HCT116 (cell line): ENCODE data around the gene RNF4. TPM values are rescaled to one million over a fixed set of nuclear protein-coding genes. Genes with fewer than 3 reads are reported as not detected.

Source experiments
- ATAC-seq: fragments of 200-7000 bp; cut with Tn5 transposase; 2 replicates; pipeline ENCODE4 v1.9.1; 2020; ENCODE audit warnings: mild to moderate bottlenecking, moderate library complexity
- BruUV-seq: library from RNA; stranded (reverse); fragments of 400-500 nt; replicated peaks from 2 replicates; lab custom pipeline; 2021; lab: Mats Ljungman, UMichigan
- CTCF ChIA-PET: fragments of 300-600 bp; sonication (Branson Sonifier 250); formaldehyde crosslinking; loops from one replicate; lab custom pipeline; 2021; ENCODE audit warnings: antibody characterized with exemption; lab: Charles Lee
- POLR2A ChIA-PET: fragments of 300-600, 350-600 bp; sonication (Branson Sonifier 250); formaldehyde crosslinking; loops from one replicate; lab custom pipeline; 2021; ENCODE audit warnings: antibody characterized with exemption; lab: Charles Lee
- RAD21 ChIA-PET, 2 experiments: fragments of 300-600 bp; sonication (Branson Sonifier 250); formaldehyde crosslinking; loops; one replicate each; lab custom pipeline; 2023; ENCODE audit warnings: low total read pairs in 2 of 2; ENCODE audit not compliant: uncharacterized antibody in 2 of 2, unreplicated experiment in 2 of 2, low non-redundant PET in 1 of 2; lab: Charles Lee
- DNase-seq: peaks from one replicate; pipeline ENCODE4 v3.0.0-alpha.2; 2010; ENCODE audit warnings: low read depth, low spot score
- H2AFZ ChIP-seq: fragments of 200-600 bp; shearing (Covaris generic), sonication (generic); 2 replicates; pipeline ENCODE4 v1.6.1; 2017; ENCODE audit warnings: low read depth, mixed run types, mixed read lengths, antibody characterized with exemption, low read length; ENCODE audit not compliant: poor library complexity, severe bottlenecking
- H3K27ac ChIP-seq: 2 replicates; pipeline ENCODE4 v1.5.1; 2012; ENCODE audit warnings: low read depth, low read length
- H3K27me3 ChIP-seq: fragments of 200-600 bp; sonication (generic); 2 replicates; pipeline ENCODE4 v1.6.1; 2016; ENCODE audit warnings: mixed run types, low read length, mixed read lengths; ENCODE audit not compliant: insufficient read depth
- H3K36me3 ChIP-seq, 2 experiments: fragments of 200-500 bp in 1 of 2; fragments of 200-600 bp in 1 of 2; sonication (Bioruptor generic) in 1 of 2; sonication (generic) in 1 of 2; 2 replicates each; pipeline versions ENCODE4 v1.5.1 to v1.6.1; 2014 to 2016; ENCODE audit warnings: low read length in 2 of 2, inconsistent platforms in 1 of 2, mixed read lengths in 1 of 2, mixed run types in 1 of 2; ENCODE audit not compliant: insufficient read depth in 2 of 2, control insufficient read depth in 1 of 2
- H3K4me1 ChIP-seq, 2 experiments: fragments of 200-600 bp in 1 of 2; sonication (generic) in 1 of 2; 2 replicates each; pipeline versions ENCODE4 v1.5.1 to v1.6.1; 2012 to 2017; ENCODE audit warnings: low read length in 2 of 2, inconsistent platforms in 1 of 2, mild to moderate bottlenecking in 1 of 2, mixed read lengths in 1 of 2, mixed run types in 1 of 2, moderate library complexity in 1 of 2; ENCODE audit not compliant: insufficient read depth in 2 of 2, control insufficient read depth in 1 of 2
- H3K4me2 ChIP-seq: fragments of 200-600 bp; sonication (generic); 2 replicates; pipeline ENCODE4 v1.6.1; 2017; ENCODE audit warnings: mixed run types, low read length, mixed read lengths
- H3K4me3 ChIP-seq, 2 experiments: fragments of 200-600 bp in 1 of 2; sonication (generic) in 1 of 2; replicated peaks in 1 of 2; 2 replicates each; pipeline ENCODE4 v1.5.1; 2011 to 2016; ENCODE audit warnings: low read length in 2 of 2, control low read depth in 1 of 2, low read depth in 1 of 2, mild to moderate bottlenecking in 1 of 2, mixed read lengths in 1 of 2, mixed run types in 1 of 2
- H3K79me2 ChIP-seq: fragments of 200-600 bp; sonication (generic); 2 replicates; pipeline ENCODE4 v1.6.1; 2017; ENCODE audit warnings: mild to moderate bottlenecking, mixed run types, low read length, moderate library complexity, mixed read lengths; ENCODE audit not compliant: insufficient read depth
- H3K9ac ChIP-seq: fragments of 200-600 bp; sonication (generic); 2 replicates; pipeline ENCODE4 v1.6.1; 2016; ENCODE audit warnings: low read length, mixed read lengths
- H3K9me2 ChIP-seq: fragments of 200-600 bp; sonication (generic), shearing (Covaris generic); 2 replicates; pipeline ENCODE4 v1.6.1; 2017; ENCODE audit warnings: mixed run types, mild to moderate bottlenecking, moderate library complexity; ENCODE audit not compliant: insufficient read depth
- H3K9me3 ChIP-seq, 2 experiments: fragments of 200-500 bp in 1 of 2; fragments of 200-600 bp in 1 of 2; sonication (Bioruptor generic) in 1 of 2; sonication (generic) in 1 of 2; 2 replicates each; pipeline ENCODE4 v1.6.1; 2014 to 2017; ENCODE audit warnings: low read length in 2 of 2, mixed read lengths in 2 of 2, inconsistent platforms in 1 of 2, low read depth in 1 of 2, mild to moderate bottlenecking in 1 of 2, mixed run types in 1 of 2, moderate library complexity in 1 of 2; ENCODE audit not compliant: control insufficient read depth in 1 of 2, insufficient read depth in 1 of 2
- H4K20me1 ChIP-seq: fragments of 200-600 bp; sonication (generic), shearing (Covaris generic); 2 replicates; pipeline ENCODE4 v1.6.1; 2017; ENCODE audit warnings: mixed run types, mild to moderate bottlenecking, moderate library complexity; ENCODE audit not compliant: insufficient read depth
- ATF3 ChIP-seq: IDR thresholded peaks from 2 replicates; pipeline ENCODE4 v1.6.1; 2012
- EGR1 ChIP-seq: IDR thresholded peaks from 2 replicates; pipeline ENCODE4 v1.6.1; 2012; ENCODE audit warnings: low read depth
- ELF1 ChIP-seq: IDR thresholded peaks from 2 replicates; pipeline ENCODE4 v1.6.1; 2012; ENCODE audit warnings: low read depth, borderline replicate concordance
- EZH2 ChIP-seq: fragments of 200-600 bp; sonication (generic); IDR thresholded peaks from 2 replicates; pipeline ENCODE4 v1.6.1; 2017; ENCODE audit warnings: antibody characterized with exemption, mixed run types
- EZH2phosphoT487 ChIP-seq: fragments of 200-600 bp; IDR thresholded peaks from 2 replicates; pipeline ENCODE4 v1.6.1; 2018; ENCODE audit warnings: antibody characterized with exemption, borderline replicate concordance
- FOSL1 ChIP-seq: IDR thresholded peaks from 2 replicates; pipeline ENCODE4 v1.6.1; 2012; ENCODE audit warnings: low read depth
- MAX ChIP-seq: IDR thresholded peaks from 2 replicates; pipeline ENCODE4 v1.6.1; 2012
- POLR2A ChIP-seq: IDR thresholded peaks from 2 replicates; pipeline ENCODE4 v1.7.0; 2011; ENCODE audit warnings: borderline replicate concordance; ENCODE audit not compliant: insufficient read depth, insufficient read length; ENCODE audit errors: extremely low read depth
- POLR2AphosphoS5 ChIP-seq: IDR thresholded peaks from 2 replicates; pipeline ENCODE4 v1.6.1; 2011; ENCODE audit warnings: mild to moderate bottlenecking, low read depth, low read length, moderate library complexity
- REST ChIP-seq: IDR thresholded peaks from 2 replicates; pipeline ENCODE4 v1.6.1; 2012; ENCODE audit warnings: low read depth
- SIN3A ChIP-seq: IDR thresholded peaks from 2 replicates; pipeline ENCODE4 v1.6.1; 2012; ENCODE audit warnings: low read depth
- SP1 ChIP-seq: IDR thresholded peaks from 2 replicates; pipeline ENCODE4 v1.6.1; 2012; ENCODE audit warnings: low read depth
- SRF ChIP-seq: IDR thresholded peaks from 2 replicates; pipeline ENCODE4 v1.6.1; 2012; ENCODE audit warnings: low read depth
- TCF7L2 ChIP-seq: IDR thresholded peaks from 2 replicates; pipeline ENCODE4 v1.7.0; 2011; ENCODE audit warnings: borderline replicate concordance, inconsistent platforms; ENCODE audit not compliant: insufficient read depth, insufficient read length; ENCODE audit errors: extremely low read depth
- YY1 ChIP-seq: IDR thresholded peaks from 2 replicates; pipeline ENCODE4 v1.6.1; 2011; ENCODE audit warnings: low read length, low read depth, moderate library complexity, mild to moderate bottlenecking; ENCODE audit not compliant: insufficient replicate concordance; ENCODE audit errors: extremely low read depth
- ZBTB33 ChIP-seq: IDR thresholded peaks from 2 replicates; pipeline ENCODE4 v1.6.1; 2011; ENCODE audit warnings: mild to moderate bottlenecking, low read length, moderate library complexity; ENCODE audit not compliant: insufficient replicate concordance; ENCODE audit errors: extremely low read depth
- ZFX ChIP-seq: fragments of 450-650 bp; IDR thresholded peaks from 2 replicates; pipeline ENCODE4 v1.6.1; 2017
- ZNF274 ChIP-seq: fragments of 200-500 bp; sonication (Bioruptor generic); IDR thresholded peaks from 2 replicates; pipeline ENCODE4 v1.6.1; 2014; ENCODE audit warnings: mild to moderate bottlenecking, low read depth, low read length, inconsistent platforms
- intact Hi-C: fragments of 100-400 bp; cut with micrococcal nuclease; formaldehyde crosslinking; loops from 2 replicates; pipeline ENCODE4 v1.10.0; 2022
- total RNA-seq: library from RNA; stranded (reverse); gene quantifications from one replicate; pipeline ENCODE4 v1.2.1, GENCODE V29; 2021; ENCODE audit not compliant: unreplicated experiment

The RNF4 gene
- total RNA-seq, 1 experiment from 2014 or later, result 62.3 TPM

GRCh38 chr4:2486981-2487380 lies 18.1 kb downstream of the RNF4 start:
- no peak for DNase-seq
- no peak overlapping the region for H3K4me3 ChIP-seq
- H2AFZ ChIP-seq, result no peak overlapping the region
- H3K36me3 ChIP-seq, result peaks cover 2 to 26% of the 10 kb centered on the region in 2 experiments; a peak in 3 of 4 replicates
- H3K4me1 ChIP-seq, result no peaks in the 10 kb centered on the region
- TF ChIP-seq MAX, result no peak
- TF ChIP-seq POLR2AphosphoS5, result no peak
- TF ChIP-seq SRF, result no peak
- no peak for TF ChIP-seq EZH2phosphoT487
- no peak for TF ChIP-seq ZBTB33
- TF ChIP-seq EZH2, result no peak
- no peak for TF ChIP-seq YY1
- TF ChIP-seq ELF1, result no peak
- TF ChIP-seq POLR2A, result no peak
- TF ChIP-seq ZFX, result no peak
- TF ChIP-seq ATF3, result no peak
- no peak for TF ChIP-seq ZNF274
- TF ChIP-seq FOSL1, result no peak
- TF ChIP-seq SIN3A, result no peak
- TF ChIP-seq SP1, result no peak
- no peak for TF ChIP-seq REST
- no peak for TF ChIP-seq EGR1
- TF ChIP-seq TCF7L2, result no peak
- no peak overlapping the region for H3K9ac ChIP-seq
- RAD21 ChIA-PET, result no interaction called here
- H3K4me2 ChIP-seq, result no peak overlapping the region
- no peak for ATAC-seq
- intact Hi-C loops, result no loop called here
- POLR2A ChIA-PET, result no interaction called here
- H3K79me2 ChIP-seq, result peaks cover 99% of the 10 kb centered on the region
- no peaks in the 10 kb centered on the region for H3K9me3 ChIP-seq
- no TSS peak for BruUV-seq
- H4K20me1 ChIP-seq, result peaks cover 26% of the 10 kb centered on the region; the same call in 1 of the 2 replicates
- CTCF ChIA-PET, result no interaction called here
- H3K27ac ChIP-seq, result no peak overlapping the region
- no peaks in the 10 kb centered on the region for H3K9me2 ChIP-seq
- H3K27me3 ChIP-seq, result no peaks in the 10 kb centered on the region
